Measurements from ENCODE around the gene EHHADH. TPM values are rescaled to one million over a fixed set of nuclear protein-coding genes. Genes with fewer than 3 reads are reported as not detected.

EHHADH gene
- total RNA-seq, 1 experiment from 2014 or later: 10.7 TPM

GRCh38 chr3:185176750-185177359, 77.0 kb downstream of the EHHADH start (continued):
- TF ChIP-seq, protein P1, sequence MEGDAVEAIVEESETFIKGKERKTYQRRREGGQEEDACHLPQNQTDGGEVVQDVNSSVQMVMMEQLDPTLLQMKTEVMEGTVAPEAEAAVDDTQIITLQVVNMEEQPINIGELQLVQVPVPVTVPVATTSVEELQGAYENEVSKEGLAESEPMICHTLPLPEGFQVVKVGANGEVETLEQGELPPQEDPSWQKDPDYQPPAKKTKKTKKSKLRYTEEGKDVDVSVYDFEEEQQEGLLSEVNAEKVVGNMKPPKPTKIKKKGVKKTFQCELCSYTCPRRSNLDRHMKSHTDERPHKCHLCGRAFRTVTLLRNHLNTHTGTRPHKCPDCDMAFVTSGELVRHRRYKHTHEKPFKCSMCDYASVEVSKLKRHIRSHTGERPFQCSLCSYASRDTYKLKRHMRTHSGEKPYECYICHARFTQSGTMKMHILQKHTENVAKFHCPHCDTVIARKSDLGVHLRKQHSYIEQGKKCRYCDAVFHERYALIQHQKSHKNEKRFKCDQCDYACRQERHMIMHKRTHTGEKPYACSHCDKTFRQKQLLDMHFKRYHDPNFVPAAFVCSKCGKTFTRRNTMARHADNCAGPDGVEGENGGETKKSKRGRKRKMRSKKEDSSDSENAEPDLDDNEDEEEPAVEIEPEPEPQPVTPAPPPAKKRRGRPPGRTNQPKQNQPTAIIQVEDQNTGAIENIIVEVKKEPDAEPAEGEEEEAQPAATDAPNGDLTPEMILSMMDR (IDR thresholded peaks at IDR 0.05 in 2 of 3, conservative IDR thresholded peaks at IDR 0.05 in 1 of 3; ENCODE audit: borderline replicate concordance in 1 of 3, insufficient read depth in 1 of 3, low read depth in 2 of 3, low read length in 2 of 3): peak; percentile 58 to 79 (median 74); a peak in 5 of 6 replicates

- no peak overlapping the region for H3K27ac ChIP-seq (ENCODE audit: low read depth, low read length)
- no peaks in the 10 kb centered on the region for H3K79me2 ChIP-seq (ENCODE audit: insufficient read depth, low read length)
- H3K4me2 ChIP-seq (ENCODE audit: low read length): no peak overlapping the region
- no peaks in the 10 kb centered on the region for H3K9me2 ChIP-seq (ENCODE audit: insufficient read depth)
- BruUV-seq (replicated peaks): no TSS peak
- no peak overlapping the region for H3K9ac ChIP-seq (ENCODE audit: low read length)
- H3K4me3 ChIP-seq (replicated peaks in 1 of 2; ENCODE audit: low read depth in 1 of 2, low read length in 2 of 2): no peak overlapping the region
- no peak for ATAC-seq
- no peak overlapping the region for H2AFZ ChIP-seq (ENCODE audit: low read depth, low read length, poor library complexity, severe bottlenecking)
- no peaks in the 10 kb centered on the region for H3K9me3 ChIP-seq (ENCODE audit: control insufficient read depth in 1 of 2, insufficient read depth in 1 of 2, low read depth in 1 of 2, low read length in 2 of 2)
- ChIA-PET RAD21 (ENCODE audit: low non-redundant PET in 1 of 2, low total read pairs in 2 of 2, uncharacterized antibody in 2 of 2, unreplicated experiment in 2 of 2) (no interaction called here), POLR2A (no interaction called here), CTCF (interaction anchor here (1.0 to 1.6 kb wide), 2 partner anchors 301 to 307 kb away, joined by 4 to 8 read pairs; no protein-coding TSS in a partner anchor)
- no peaks in the 10 kb centered on the region for H3K36me3 ChIP-seq (ENCODE audit: control insufficient read depth in 1 of 2, insufficient read depth in 2 of 2, low read length in 2 of 2)
- intact Hi-C loops (cut with micrococcal nuclease): no loop called here
- no peak for DNase-seq (ENCODE audit: low read depth, low spot score)
- H3K27me3 ChIP-seq (ENCODE audit: insufficient read depth, low read length): no peaks in the 10 kb centered on the region
- H4K20me1 ChIP-seq (ENCODE audit: insufficient read depth): no peaks in the 10 kb centered on the region
- H3K4me1 ChIP-seq (ENCODE audit: control insufficient read depth in 1 of 2, insufficient read depth in 2 of 2, low read length in 2 of 2): no peaks in the 10 kb centered on the region
- TF ChIP-seq ZNF274 (IDR thresholded peaks at IDR 0.05; ENCODE audit: low read depth, low read length): no peak
- TF ChIP-seq, protein P1 (IDR thresholded peaks at IDR 0.05 in 2 of 3, conservative IDR thresholded peaks at IDR 0.05 in 1 of 3; ENCODE audit: borderline replicate concordance in 1 of 3, insufficient read depth in 1 of 3, low read depth in 2 of 3, low read length in 2 of 3): no peak
- no peak for TF ChIP-seq FOSL1 (IDR thresholded peaks at IDR 0.05; ENCODE audit: low read depth)
- TF ChIP-seq MAX (IDR thresholded peaks at IDR 0.05): no peak
- TF ChIP-seq JUND (IDR thresholded peaks at IDR 0.05): no peak
- no peak for TF ChIP-seq POLR2A (IDR thresholded peaks at IDR 0.05; ENCODE audit: borderline replicate concordance, extremely low read depth, insufficient read depth, insufficient read length)
- TF ChIP-seq SP1 (IDR thresholded peaks at IDR 0.05; ENCODE audit: low read depth): no peak
- no peak for TF ChIP-seq EZH2 (IDR thresholded peaks at IDR 0.05)
- TF ChIP-seq, protein P2, sequence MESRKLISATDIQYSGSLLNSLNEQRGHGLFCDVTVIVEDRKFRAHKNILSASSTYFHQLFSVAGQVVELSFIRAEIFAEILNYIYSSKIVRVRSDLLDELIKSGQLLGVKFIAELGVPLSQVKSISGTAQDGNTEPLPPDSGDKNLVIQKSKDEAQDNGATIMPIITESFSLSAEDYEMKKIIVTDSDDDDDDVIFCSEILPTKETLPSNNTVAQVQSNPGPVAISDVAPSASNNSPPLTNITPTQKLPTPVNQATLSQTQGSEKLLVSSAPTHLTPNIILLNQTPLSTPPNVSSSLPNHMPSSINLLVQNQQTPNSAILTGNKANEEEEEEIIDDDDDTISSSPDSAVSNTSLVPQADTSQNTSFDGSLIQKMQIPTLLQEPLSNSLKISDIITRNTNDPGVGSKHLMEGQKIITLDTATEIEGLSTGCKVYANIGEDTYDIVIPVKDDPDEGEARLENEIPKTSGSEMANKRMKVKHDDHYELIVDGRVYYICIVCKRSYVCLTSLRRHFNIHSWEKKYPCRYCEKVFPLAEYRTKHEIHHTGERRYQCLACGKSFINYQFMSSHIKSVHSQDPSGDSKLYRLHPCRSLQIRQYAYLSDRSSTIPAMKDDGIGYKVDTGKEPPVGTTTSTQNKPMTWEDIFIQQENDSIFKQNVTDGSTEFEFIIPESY (IDR thresholded peaks at IDR 0.05; ENCODE audit: extremely low read depth, insufficient replicate concordance, low read length): no peak
- no peak for TF ChIP-seq TCF7L2 (IDR thresholded peaks at IDR 0.05; ENCODE audit: borderline replicate concordance, extremely low read depth, insufficient read depth, insufficient read length)
- TF ChIP-seq POLR2AphosphoS5 (IDR thresholded peaks at IDR 0.05; ENCODE audit: low read depth, low read length): no peak
- TF ChIP-seq ZFX (IDR thresholded peaks at IDR 0.05): no peak
- no peak for TF ChIP-seq CBX3 (IDR thresholded peaks at IDR 0.05; ENCODE audit: low read depth)
- no peak for TF ChIP-seq RAD21 (IDR thresholded peaks at IDR 0.05; ENCODE audit: low read depth)
- no peak for TF ChIP-seq ELF1 (IDR thresholded peaks at IDR 0.05; ENCODE audit: borderline replicate concordance, low read depth)
Observed at GRCh38 chr3:185175370-185175987, 78.4 kb downstream of the EHHADH start.

All from HCT116 (cell line).